SK-N-SH treated with all-trans-retinoic acid at 6 μM for 48 hours (cell line): Measurements from ENCODE around the gene HACD1.

Source experiments
- BACH2 ChIP-seq: fragments of 250-450 bp; sonication (Bioruptor Pico); IDR thresholded peaks from 2 replicates; pipeline ENCODE4 v1.9.0; 2021; ENCODE audit warnings: mild to moderate bottlenecking, borderline replicate concordance
- CREB5 ChIP-seq: fragments of 250-450 bp; sonication (Bioruptor Pico); IDR thresholded peaks from 2 replicates; pipeline ENCODE4 v1.5.1; 2020; ENCODE audit warnings: low read depth, mild to moderate bottlenecking, moderate library complexity
- CSDC2 ChIP-seq: fragments of 250-450 bp; sonication (Bioruptor Pico); IDR thresholded peaks from 2 replicates; pipeline ENCODE4 v1.5.0; 2020; ENCODE audit warnings: mild to moderate bottlenecking, moderate library complexity
- ESRRG ChIP-seq: fragments of 250-450 bp; sonication (Bioruptor Pico); IDR thresholded peaks from 2 replicates; pipeline ENCODE4 v1.6.1; 2021; ENCODE audit warnings: mild to moderate bottlenecking
- OSR1 ChIP-seq: fragments of 250-450 bp; sonication (Bioruptor Pico); IDR thresholded peaks from 2 replicates; pipeline ENCODE4 v1.8.0; 2022; ENCODE audit warnings: moderate library complexity, mild to moderate bottlenecking, inconsistent platforms
- PATZ1 ChIP-seq: fragments of 250-450 bp; sonication (Bioruptor Pico); IDR thresholded peaks from 2 replicates; pipeline ENCODE4 v1.8.0; 2020; ENCODE audit warnings: mild to moderate bottlenecking, moderate library complexity, borderline replicate concordance
- POU6F1 ChIP-seq: fragments of 250-450 bp; sonication (Bioruptor Pico); IDR thresholded peaks from 2 replicates; pipeline ENCODE4 v1.8.0; 2021; ENCODE audit warnings: low read depth, mild to moderate bottlenecking, moderate library complexity, borderline replicate concordance
- PPARA ChIP-seq: fragments of 250-450 bp; sonication (Bioruptor Pico); IDR thresholded peaks from 2 replicates; pipeline ENCODE4 v1.5.0; 2020; ENCODE audit warnings: mild to moderate bottlenecking, borderline replicate concordance
- SNAI2 ChIP-seq: fragments of 250-450 bp; sonication (Bioruptor Pico); IDR thresholded peaks from 2 replicates; pipeline ENCODE4 v1.5.0; 2020; ENCODE audit warnings: mild to moderate bottlenecking, moderate library complexity
- TSHZ2 ChIP-seq: fragments of 250-450 bp; sonication (Bioruptor Pico); IDR thresholded peaks from 2 replicates; pipeline ENCODE4 v1.5.0; 2020; ENCODE audit warnings: mild to moderate bottlenecking, moderate library complexity
- ZFP3 ChIP-seq: fragments of 250-450 bp; sonication (Bioruptor Pico); IDR thresholded peaks from 2 replicates; pipeline ENCODE4 v1.5.0; 2020; ENCODE audit warnings: mild to moderate bottlenecking, moderate library complexity
- ZFP30 ChIP-seq: fragments of 450-650 bp; formaldehyde crosslinking; IDR thresholded peaks from 2 replicates; pipeline ENCODE4 v1.5.0; 2022; ENCODE audit warnings: mild to moderate bottlenecking, moderate library complexity
- ZNF70 ChIP-seq: fragments of 450-650 bp; formaldehyde crosslinking; IDR thresholded peaks from 2 replicates; pipeline ENCODE4 v1.5.0; 2020; ENCODE audit warnings: mild to moderate bottlenecking, moderate library complexity
- ZNF8 ChIP-seq: fragments of 450-650 bp; formaldehyde crosslinking; IDR thresholded peaks from 2 replicates; pipeline ENCODE4 v1.5.0; 2020; ENCODE audit warnings: mild to moderate bottlenecking, moderate library complexity

- TF ChIP-seq PPARA (CRISPR knock-in tag) (no peak), PATZ1 (CRISPR knock-in tag) (no peak), POU6F1 (no peak), ESRRG (no peak), CREB5 (CRISPR knock-in tag) (no peak), SNAI2 (CRISPR knock-in tag) (no peak), ZNF70 (CRISPR knock-in tag) (no peak), OSR1 (CRISPR knock-in tag) (no peak), CSDC2 (CRISPR knock-in tag) (no peak), ZFP3 (CRISPR knock-in tag) (no peak), ZFP30 (no peak), BACH2 (no peak), ZNF8 (CRISPR knock-in tag) (no peak), TSHZ2 (CRISPR knock-in tag) (no peak)
Observed at GRCh38 chr10:17585016-17585415, 32.2 kb downstream of the HACD1 start.
